OCI-M2 (cell line): ENCODE measurements around the gene TCP1.
"Not testable (repeated sequence)": the region's sequence is repeated elsewhere in the genome, so short reads cannot be mapped to it uniquely, and the experiment has no call there.

Experiments
- DNase-seq: peaks from one replicate; lab custom pipeline; 2025; ENCODE audit not compliant: unreplicated experiment; lab: John Stamatoyannopoulos, UW

Gene TCP1

GRCh38 chr6:159778131-159778530, 11.3 kb downstream of the TCP1 start:
- no peak for DNase-seq

- DNase-seq, result no peak
Observed at GRCh38 chr6:159777240-159777904, 12.0 kb downstream of the TCP1 start.

GRCh38 chr6:159772196-159772595, 17.2 kb downstream of the TCP1 start:
- no peak for DNase-seq

GRCh38 chr6:159769470-159769869, 19.9 kb downstream of the TCP1 start:
- DNase-seq, result no peak

GRCh38 chr6:159766906-159767305, 22.5 kb downstream of the TCP1 start:
- no peak for DNase-seq

- DNase-seq, result no peak
Observed at GRCh38 chr6:159762681-159763293, 26.6 kb downstream of the TCP1 start.

GRCh38 chr6:159761873-159762680, 27.3 kb downstream of the TCP1 start, which contains the start of gene ACAT2:
TSS of gene ACAT2 (plus strand) at chr6:159762045. CDS start at chr6:159762088, 43 bp downstream.
- DNase-seq, result peak; percentile 65

GRCh38 chr6:159761129-159761872, 28.1 kb downstream of the TCP1 start:
- no peak for DNase-seq

GRCh38 chr6:159760602-159761057, 28.8 kb downstream of the TCP1 start:
- no peak for DNase-seq

GRCh38 chr6:159759645-159760044, 29.8 kb downstream of the TCP1 start:
- no peak for DNase-seq

- no peak for DNase-seq
Observed at GRCh38 chr6:159758031-159759001, 31.1 kb downstream of the TCP1 start.

GRCh38 chr6:159756508-159756907, 32.9 kb downstream of the TCP1 start:
- DNase-seq, result no peak

- no peak for DNase-seq
Observed at GRCh38 chr6:159754959-159755914, 34.2 kb downstream of the TCP1 start.

- DNase-seq, result no peak
Observed at GRCh38 chr6:159754401-159754800, 35.0 kb downstream of the TCP1 start.

- no peak for DNase-seq
Observed at GRCh38 chr6:159753081-159753872, 36.1 kb downstream of the TCP1 start.

GRCh38 chr6:159751448-159751847, 38.0 kb downstream of the TCP1 start:
- no peak for DNase-seq

- not testable (repeated sequence) for DNase-seq
Observed at GRCh38 chr6:159748127-159748526, 41.3 kb downstream of the TCP1 start.

GRCh38 chr6:159746759-159747158, 42.6 kb downstream of the TCP1 start:
- DNase-seq, result no peak
